Limb (tissue), 2 donors: ENCODE measurements around the gene SETD1A.
"Not testable (repeated sequence)": the region's sequence is repeated elsewhere in the genome, so short reads cannot be mapped to it uniquely, and the experiment has no call there.

Experiments used
- DNase-seq, 2 donors: peaks; one replicate each; pipeline ENCODE4 v3.0.0-alpha.2; 2016; ENCODE audit errors: extremely low spot score in 2 of 2

The SETD1A gene

DNA sequence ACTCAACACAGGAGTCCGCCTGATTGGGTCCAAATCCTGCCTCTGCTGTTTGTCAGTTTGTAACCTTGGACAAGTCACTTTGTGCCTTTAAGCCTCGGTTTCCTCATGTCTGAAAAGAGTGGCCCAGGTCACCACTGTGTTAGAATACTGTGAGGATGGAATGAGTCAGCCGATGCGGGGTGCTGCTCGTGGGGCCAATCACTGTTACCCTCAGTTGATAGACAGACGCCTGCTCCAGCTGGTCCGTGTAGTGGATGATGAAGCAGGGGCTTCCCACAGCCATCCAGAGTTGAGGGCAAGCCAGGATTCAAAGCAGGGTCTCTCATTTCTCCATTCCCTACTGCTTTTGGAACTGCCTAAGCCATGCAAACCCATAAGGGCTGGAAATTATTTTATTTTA, 28.4 kb upstream of the SETD1A start:
- no peak for DNase-seq

DNA sequence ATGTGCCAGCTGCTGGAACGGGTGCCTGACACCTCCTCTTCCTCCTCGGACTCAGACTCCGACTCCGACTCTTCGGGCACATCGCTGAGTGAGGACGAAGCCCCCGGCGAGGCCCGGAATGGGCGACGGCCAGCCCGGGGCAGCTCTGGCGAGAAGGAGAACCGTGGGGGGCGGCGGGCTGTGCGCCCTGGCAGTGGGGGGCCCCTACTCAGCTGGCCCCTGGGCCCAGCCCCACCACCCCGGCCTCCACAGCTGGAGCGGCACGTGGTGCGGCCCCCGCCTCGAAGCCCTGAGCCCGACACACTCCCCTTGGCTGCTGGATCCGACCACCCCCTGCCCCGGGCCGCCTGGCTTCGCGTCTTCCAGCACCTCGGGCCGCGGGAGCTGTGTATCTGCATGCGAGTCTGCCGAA, 27.4 kb upstream of the SETD1A start:
- no peak for DNase-seq

DNA sequence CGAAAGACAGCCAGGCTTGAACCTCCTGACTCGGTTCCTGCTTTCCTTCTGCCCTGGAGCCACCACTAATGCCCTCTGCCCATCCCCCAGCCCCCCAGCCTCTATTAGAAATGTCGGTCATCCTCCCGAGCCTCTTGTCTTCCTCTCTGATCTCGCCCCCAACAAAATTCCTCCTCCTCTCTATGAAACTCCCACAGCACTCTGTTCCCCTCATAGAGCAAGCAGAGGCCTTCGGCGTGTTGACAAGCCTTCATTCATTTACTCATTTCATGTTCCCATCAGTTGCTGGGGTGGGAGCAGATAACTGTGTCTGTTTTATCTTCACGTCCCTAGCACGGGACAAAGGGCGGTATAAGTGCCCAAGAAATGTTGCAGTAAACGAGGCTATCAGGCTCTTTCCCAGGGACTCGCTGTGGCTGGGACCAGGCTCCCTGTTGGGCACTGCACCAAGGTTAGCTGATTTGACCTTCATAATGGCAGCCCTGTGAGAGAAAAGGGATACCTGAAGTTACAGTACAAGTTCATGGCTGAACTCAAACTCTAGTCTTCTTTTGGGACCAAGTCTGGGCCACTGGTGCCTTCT, 26.4 kb upstream of the SETD1A start:
- DNase-seq: no peak

DNA sequence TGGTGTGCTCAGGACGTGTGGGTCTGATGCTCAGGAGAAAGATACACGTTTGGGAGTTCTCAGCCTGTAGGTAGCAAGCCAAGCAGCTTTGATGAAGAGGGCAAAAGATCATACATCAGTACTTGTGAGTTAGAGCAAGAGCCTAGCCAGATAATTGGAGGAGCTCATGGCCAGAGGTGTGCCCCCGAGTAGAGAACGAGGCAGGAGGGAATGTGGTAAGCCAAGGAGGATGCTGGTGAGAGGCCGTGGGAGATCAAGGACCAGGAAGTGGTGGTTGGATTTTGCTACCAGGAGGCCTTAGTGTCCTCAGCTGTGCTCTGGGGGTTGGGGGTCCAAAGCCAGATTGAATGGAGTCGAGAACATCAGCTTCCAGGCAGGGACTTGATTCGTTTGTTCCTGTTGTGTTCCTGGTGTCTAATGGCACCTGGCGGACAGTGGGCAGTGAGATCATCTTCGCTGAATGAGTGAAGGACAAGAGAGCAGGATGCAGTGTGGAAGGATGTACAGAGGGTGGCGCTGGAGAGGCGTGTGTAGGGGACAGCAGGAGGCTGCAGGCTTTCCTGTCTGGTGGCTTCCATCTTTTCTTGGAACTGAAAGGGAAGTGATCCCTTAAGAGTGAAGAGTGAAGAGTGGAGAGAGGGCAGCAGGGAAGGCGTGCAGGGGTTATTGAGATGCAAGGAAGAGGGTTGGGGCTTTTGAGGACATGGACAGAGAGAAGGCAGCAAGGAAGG, 22.6 kb upstream of the SETD1A start:
- no peak for DNase-seq

DNA sequence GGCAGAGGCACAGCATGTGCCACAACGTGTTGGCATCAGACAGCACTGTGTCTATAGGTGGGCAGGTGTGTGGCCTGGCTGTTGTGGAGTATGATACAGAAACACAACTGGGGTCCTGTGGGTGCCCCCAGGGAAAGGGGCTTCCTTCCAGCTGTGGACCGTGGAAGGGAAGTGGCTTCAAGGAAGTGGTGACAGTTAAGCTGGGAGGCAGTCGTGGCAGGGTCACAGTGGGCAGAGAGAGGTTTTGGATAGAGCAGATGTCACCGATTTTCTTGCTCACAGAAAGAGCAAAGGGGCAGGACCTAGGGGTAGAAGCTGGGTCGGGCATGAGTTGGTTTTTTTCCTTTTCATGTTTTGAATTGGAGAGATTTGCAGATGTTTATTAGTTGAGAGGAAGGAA, 19.9 kb upstream of the SETD1A start:
- DNase-seq: no peak

DNA sequence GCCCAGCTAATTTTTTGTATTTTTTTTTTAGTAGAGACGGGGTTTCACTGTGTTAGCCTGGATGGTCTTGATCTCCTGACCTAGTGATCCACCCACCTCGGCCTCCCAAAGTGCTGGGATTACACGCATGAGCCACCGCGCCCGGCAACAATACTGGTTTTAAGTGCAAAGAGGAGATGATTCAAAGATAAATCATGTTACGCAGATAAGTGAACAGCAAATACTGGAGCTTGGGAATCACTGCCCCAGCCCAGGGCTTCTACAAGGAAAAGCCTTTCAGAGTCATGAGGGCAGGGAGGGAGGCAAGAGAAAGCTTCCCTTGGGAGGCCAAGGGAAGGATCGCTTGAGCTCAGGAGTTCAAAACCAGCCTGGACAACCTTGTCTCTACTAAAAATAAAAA, 18.0 kb upstream of the SETD1A start:
- DNase-seq: not testable (repeated sequence)

DNA sequence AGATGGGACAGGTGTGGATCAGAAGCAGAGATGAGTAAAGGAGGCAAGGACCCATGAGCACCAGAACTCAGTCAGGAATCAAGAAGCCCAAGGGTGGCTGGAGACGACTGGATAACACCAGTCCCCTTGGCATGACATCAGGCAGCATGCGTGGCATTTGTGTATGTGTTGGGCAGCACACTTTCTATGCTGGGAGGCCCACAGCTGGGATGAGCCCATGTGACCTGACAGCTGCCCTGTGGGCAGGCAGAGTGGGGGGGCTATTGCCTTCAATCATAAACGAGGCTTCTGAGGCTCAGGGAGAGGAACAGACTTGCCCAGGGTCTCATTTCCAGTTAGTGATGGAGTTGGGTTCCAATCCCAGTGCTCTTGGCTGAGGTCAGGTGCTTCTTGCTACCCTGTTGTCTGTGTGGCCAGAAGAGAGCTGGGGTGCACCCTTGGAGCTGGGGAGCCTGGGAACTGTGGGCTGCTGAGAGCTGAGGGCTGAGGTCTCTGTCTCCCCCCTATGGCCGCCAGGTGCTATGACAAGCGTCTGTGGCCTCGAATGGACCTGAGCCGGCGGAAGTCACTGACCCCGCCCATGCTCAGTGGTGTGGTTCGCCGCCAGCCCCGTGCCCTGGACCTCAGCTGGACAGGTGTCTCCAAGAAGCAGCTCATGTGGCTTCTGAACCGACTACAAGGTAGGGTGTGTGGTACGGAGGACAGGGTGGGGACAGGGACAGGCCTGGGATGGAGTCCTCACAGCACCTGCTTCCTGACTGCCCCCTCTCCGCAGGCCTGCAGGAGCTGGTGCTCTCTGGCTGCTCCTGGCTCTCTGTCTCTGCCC, 15.7 kb upstream of the SETD1A start:
- peak; percentile 21 to 71 for DNase-seq

DNA sequence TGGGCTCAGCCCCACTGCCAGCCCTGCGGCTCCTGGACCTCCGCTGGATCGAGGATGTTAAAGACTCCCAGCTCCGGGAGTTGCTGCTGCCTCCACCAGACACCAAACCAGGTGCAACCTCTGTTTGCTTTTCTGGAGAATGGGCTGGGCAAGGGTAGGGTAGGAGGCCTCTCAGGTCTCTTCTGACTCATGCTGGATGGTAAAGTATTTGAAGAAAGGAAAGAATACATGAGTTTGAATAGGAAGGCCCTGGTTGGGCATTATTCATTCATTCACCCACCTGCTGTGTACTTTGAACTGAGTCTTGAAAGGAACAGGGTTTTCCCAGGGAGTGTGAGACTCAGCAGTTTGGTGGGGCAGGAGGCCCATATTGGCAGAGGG, 15.1 kb upstream of the SETD1A start:
- no peak for DNase-seq

DNA sequence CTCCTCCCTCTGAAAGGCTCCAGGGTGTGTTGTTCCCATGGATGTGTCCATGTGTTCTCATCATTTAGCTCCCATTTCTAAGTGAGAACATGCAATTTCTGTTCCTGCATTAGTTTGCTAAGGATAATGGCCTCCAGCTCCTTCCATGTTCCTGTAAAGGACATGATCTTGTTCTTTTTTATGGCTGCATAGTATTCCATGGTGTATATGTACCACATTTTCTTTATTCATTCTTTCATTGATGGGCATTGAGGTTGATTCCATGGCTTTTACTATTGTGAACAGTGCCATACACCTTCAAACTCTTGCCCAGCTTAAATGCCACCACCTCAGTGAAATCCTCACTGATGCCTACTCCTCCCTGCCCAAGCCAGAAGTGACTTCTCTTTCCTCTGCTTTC, 13.2 kb upstream of the SETD1A start:
- no peak for DNase-seq

DNA sequence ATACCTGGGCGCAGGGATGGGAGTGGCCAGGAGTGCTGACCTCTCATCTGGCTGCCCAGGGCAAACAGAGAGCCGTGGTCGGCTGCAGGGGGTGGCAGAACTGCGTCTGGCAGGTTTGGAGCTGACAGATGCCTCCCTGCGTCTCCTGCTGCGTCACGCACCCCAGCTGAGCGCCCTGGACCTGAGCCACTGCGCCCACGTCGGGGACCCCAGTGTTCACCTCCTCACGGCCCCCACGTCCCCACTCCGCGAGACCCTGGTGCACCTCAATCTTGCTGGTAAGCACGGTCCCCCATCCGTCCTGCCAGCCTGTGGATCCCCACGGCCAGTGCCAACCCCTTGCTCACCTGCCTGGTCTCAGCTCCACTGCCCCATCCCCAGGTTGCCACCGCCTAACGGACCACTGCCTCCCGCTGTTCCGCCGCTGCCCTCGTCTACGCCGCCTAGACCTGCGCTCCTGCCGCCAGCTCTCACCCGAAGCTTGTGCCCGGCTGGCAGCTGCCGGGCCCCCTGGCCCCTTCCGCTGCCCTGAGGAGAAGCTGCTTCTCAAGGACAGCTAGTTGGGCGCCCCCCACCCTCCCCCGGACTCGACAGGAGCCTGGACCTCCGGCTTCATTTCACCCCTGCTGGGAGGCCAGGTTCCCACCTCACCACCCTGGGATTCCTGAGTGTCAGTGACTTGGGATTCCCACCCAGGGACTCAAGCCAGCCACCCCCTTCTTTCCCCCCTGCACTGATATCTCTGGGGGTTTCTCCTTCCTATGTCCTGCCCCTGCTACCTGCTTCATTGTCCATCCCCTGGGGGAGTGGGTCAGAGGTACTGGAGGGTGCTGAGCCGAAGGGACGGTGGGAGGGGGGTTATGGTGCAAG, 10.6 kb upstream of the SETD1A start:
- DNase-seq: no peak

DNA sequence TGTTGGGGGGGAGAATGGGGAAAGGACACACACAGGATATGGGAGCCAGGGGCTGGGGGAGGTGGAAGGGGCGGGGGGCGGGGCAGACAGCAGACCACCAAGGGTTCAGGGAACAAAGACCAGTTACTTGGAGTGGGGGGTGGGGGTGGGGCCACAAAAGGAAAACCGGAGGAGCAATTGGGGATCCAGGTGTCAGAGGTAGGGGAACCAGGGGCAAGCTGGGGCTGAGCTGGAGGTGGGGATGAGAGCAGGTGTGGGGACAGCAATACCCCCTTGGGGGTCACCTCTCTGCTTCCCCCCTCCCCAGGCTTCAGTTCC, 10.1 kb upstream of the SETD1A start:
- DNase-seq: no peak

DNA sequence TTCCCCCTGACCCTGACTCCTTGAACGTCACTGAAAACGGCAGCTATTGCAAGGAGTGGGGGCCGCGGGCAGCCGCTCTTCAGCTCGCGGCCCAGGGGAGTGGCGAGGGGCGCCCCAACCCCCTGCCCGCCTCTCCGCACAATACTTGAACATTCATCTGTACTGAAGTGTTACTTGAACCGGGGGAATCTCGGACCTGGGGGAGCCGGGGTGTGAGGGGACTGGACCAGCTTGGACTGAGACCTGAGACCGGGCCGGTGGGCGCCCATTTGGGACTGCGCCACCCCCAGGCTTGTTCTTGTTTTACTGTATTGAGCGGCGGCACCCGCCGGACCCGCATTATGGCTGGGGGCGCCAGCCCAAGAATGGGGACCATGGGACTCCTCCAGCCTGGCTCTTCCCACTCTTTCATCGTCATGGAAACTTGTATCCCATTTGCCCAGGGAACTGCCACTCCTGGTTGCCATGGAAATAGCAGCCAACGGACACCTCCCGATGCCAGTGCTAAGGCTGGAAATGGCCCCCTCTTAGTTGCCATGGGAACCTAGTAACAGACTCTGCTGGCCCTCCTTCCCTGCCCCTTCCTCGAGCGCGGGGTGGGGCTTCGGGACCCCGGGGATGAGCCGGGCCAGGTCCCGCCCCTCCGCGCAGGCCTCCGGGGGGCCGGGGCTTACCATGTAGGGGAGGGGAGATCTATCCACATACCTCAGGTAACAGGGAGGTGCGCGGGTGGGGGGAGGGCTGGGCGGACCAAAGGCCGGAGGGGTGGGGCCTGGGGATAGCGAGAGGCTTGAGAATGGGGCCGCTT, 9.5 kb upstream of the SETD1A start:
- DNase-seq: peak; percentile 96 to 98

DNA sequence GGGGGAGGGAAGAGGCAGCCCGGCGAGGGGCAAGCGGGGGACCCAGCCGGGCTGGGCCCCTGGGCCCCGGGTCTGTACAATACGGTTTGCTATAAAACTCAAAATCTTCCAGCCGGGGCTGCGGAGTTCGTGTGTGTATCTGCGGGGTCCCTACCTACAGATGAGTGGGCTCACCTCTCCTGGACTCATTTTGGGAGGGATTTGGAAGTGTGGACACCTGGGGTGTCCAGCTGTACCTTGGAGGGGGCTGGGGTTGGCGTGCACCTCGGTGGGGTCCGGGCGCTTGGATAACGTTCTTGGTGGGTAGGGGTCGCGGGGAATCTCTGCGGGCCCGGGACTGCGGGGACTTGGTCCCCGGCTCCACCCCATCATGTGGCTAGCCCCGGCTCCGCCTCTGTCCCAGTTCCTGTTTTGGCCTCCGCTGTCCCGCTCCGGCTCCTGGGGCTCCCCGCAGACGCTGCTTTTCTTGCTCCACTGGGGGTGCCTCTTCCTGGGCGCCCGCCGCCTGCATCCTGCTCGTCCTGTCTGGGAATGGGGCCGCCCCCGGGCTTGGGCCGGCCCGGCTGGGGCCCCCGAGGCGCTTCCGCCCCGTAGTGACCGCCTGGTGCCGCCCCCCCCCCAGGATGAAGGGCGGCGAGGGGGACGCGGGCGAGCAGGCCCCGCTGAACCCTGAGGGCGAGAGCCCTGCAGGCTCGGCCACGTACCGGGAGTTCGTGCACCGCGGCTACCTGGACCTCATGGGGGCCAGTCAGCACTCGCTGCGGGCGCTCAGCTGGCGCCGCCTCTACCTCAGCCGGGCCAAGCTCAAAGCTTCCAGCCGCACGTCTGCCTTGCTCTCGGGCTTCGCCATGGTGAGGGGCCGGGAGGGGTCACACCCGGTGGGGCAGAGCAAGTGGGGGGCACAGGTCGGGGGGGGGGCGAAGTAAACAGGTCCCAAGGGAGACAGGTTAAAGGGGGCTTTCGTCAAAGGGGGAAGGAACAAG, 8.6 kb upstream of the SETD1A start, which contains the start of gene ORAI3:
TSS of gene ORAI3 (plus strand) at position 402 of the 983 bp plus-strand sequence. CDS start at position 624, 222 bp downstream.
- peak; percentile 35 to 81 for DNase-seq

DNA sequence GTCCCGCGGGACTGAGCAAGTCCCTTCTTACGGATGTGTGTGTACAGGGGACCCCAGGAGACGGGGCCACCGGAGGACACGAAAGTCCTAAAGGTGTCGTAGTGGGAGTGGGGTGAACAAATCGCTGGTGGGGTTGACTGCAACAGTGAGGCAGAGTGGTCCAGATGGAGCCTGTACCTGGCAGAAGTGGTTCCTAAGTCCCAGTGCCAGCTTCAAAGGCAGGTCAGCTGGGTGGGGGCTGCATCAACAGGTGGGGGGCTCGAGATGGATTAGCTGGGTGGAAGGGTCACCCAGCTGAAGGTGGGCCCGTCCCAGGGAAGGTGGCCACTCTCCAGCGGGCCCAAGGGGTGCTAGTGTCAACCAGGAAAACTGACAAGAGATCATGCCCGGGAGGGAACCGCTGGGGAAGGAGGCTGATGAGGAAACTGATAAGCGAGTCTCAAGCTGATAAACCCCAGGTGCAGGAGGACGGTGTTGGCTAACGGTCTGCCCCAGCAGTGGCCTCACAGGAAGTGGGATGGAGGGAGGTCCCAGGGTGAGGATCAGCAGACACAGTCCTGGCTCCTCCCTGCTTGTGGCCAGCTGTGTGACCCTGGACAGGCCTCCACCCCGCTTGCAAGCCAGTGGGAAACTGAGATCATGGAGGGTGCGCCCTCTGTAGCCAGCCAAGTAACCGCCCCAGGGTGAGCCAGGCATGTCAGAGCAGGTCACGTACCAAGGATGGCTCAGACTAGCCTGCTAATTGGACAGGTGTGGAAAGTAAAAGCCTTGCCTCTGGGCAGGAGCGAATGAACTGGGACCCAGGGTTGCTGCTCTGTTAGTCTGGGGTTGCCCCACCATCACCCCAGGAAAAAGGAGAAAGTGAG, 7.7 kb upstream of the SETD1A start:
- peak in 1 of 2 donors; percentile 62 for DNase-seq

DNA sequence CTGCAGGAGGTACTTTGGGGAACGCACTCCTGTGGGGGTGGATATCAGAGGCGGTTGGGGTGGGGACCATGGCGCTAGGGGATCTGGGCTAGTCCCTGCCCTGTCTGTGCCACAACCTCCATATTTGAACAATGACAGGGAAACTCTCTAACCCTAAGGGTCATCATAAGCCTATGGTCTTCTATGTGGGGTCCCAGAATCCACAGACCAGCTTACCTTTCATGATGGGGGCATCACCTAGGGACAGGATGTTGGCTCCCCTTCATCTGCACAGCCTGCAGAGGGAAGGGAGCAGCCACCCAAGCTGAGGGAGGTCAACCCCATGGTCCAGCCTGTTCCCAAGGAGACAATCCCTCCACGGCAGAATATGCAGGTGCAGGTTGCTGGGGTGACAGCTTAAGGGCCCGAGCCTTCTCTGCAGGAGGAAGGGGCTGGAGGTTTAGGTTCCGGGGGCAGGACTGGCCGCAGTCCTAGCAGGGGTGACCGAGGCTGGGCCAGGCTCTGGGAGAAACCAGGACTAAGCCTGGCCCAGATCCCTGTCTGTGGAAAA, 7.0 kb upstream of the SETD1A start:
- DNase-seq: no peak

DNA sequence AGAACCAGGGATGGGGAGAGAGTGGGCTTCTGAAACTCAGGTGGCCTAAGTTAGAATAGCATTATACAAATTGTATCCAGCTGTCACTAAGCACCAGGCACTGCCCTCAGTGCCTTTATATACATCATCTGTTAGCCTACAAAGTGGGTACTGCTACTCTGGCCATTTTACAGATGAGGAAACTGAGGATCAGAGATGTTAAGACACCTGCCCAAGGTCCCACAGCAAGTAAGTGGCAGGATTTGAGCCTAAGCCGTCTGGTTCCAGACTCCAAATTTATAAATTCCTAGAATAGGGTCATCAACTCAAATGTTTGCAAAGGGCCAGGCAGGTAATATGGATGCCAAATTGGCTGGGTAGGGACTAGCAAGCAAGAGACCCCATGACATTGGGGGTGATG, 6.4 kb upstream of the SETD1A start:
- DNase-seq: no peak

DNA sequence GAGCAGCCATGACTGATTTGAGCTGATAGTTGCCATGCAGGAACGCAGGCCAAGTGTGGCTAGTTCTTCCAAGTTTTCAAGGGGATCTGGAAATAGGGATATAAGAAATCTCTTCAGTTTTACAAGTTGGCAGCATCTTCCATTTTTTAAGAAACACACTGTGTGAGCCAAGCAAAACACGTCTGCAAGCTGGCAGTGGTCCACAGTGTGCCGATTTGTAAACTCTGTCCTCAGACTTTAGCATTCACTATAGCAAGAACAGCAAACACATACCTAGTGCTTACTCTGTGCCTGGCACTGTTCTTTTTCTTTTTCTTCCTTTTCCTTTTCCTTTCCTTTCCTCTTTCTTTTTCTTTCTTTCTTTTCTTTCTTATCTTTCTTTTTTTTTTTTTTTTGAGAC, 5.8 kb upstream of the SETD1A start:
- DNase-seq: no peak

DNA sequence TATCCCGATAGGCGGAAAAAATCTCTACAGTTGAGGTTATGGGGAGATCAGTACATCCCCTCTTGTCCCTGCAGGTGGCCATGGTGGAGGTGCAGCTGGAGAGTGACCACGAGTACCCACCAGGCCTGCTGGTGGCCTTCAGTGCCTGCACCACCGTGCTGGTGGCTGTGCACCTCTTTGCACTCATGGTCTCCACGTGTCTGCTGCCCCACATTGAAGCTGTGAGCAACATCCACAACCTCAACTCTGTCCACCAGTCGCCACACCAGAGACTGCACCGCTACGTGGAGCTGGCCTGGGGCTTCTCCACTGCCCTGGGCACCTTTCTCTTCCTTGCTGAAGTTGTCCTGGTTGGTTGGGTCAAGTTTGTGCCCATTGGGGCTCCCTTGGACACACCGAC, 4.4 kb upstream of the SETD1A start:
- no peak for DNase-seq
